Measurements from ENCODE around the gene CD40LG. TPM values are rescaled to one million over a fixed set of nuclear protein-coding genes. Genes with fewer than 3 reads are reported as not detected.

Gene CD40LG
- total and polyA plus RNA-seq, 4 experiments from 2014 or later = 68.4 to 137 (median 91.9) TPM

GRCh38 chrX:136684120-136684519, 36.2 kb downstream of the CD40LG start:
- no peaks in the 10 kb centered on the region for H3K27me3 Mint-ChIP-seq
- DNase-seq = no peak
- Histone ChIP-seq H3K9me3 (ENCODE audit: control insufficient read depth in 1 of 2, low read length in 2 of 2) (no peaks in the 10 kb centered on the region), H3K36me3 (ENCODE audit: insufficient read depth, low read length) (peaks cover 23% of the 10 kb centered on the region), H3K4me1 (ENCODE audit: insufficient read depth, low read length) (peaks cover 65% of the 10 kb centered on the region), H3K4me3 (ENCODE audit: low read length in 2 of 2) (no peak overlapping the region), H3K27ac (ENCODE audit: low read depth, low read length) (no peak overlapping the region), H3K27me3 (ENCODE audit: insufficient read depth, low read length) (no peaks in the 10 kb centered on the region)
- H3K27ac Mint-ChIP-seq = no peak overlapping the region
- POLR2A ChIA-PET (ENCODE audit: partially characterized antibody) = interaction anchor here (1.6 to 3.5 kb wide), 3 partner anchors 9 to 49 kb away, joined by 6 to 15 read pairs (median 7); no protein-coding TSS in a partner anchor
- H3K9me3 Mint-ChIP-seq = no peaks in the 10 kb centered on the region
- H3K4me3 Mint-ChIP-seq = no peak overlapping the region
- intact Hi-C loops (cut with micrococcal nuclease) = no loop called here
- H3K4me1 Mint-ChIP-seq = peaks cover 21 to 41% (median 27%) of the 10 kb centered on the region in 4 donors
- H3K36me3 Mint-ChIP-seq = peaks cover 21 to 49% of the 10 kb centered on the region in 2 donors
- CTCF ChIA-PET (ENCODE audit: partially characterized antibody) = interaction anchor here (0.9 to 1.2 kb wide), 2 partner anchors 74 to 76 kb away, joined by 3 read pairs; no protein-coding TSS in a partner anchor

DNA sequence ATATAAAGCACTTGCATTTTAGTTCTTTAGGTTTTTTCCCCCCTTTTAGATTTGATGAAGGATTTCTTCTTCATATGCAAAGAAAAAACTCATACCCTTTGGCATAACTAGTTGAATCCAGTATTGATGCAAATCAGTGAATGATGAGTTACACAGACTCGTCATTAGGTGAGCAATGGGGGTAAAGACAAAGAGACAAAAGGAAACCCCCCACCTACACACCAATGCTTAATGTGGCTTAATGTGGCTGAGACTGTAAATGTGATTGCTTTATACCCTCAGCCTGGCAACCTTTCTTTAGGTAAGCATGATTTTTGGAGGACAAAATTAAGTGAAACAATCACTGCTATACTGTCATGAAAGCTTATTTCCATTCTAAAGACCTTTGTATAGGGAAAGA, 39.5 kb downstream of the CD40LG start:
- CTCF ChIA-PET (ENCODE audit: partially characterized antibody) = interaction anchor here (1.3 kb wide), 1 partner anchor 34 kb away, joined by 4 read pairs; no protein-coding TSS in a partner anchor
- Histone ChIP-seq H3K9me3 (ENCODE audit: control insufficient read depth in 1 of 2, low read length in 2 of 2) (no peaks in the 10 kb centered on the region), H3K27ac (ENCODE audit: low read depth, low read length) (peak overlapping the region; percentile 49), H3K36me3 (ENCODE audit: insufficient read depth, low read length) (peaks cover 7% of the 10 kb centered on the region), H3K4me3 (ENCODE audit: low read length in 2 of 2) (no peak overlapping the region), H3K27me3 (ENCODE audit: insufficient read depth, low read length) (no peaks in the 10 kb centered on the region), H3K4me1 (ENCODE audit: insufficient read depth, low read length) (peaks cover 76% of the 10 kb centered on the region)
- H3K4me1 Mint-ChIP-seq = peaks cover 35 to 58% (median 43%) of the 10 kb centered on the region in 4 donors
- no peaks in the 10 kb centered on the region for H3K27me3 Mint-ChIP-seq
- H3K27ac Mint-ChIP-seq = peak overlapping the region; percentile 48 to 99 (median 86)
- no peaks in the 10 kb centered on the region for H3K9me3 Mint-ChIP-seq
- intact Hi-C loops (cut with micrococcal nuclease) = no loop called here
- peak overlapping the region in 2 of 8 donors; percentile 33 to 81 for H3K4me3 Mint-ChIP-seq
- DNase-seq = peak in 2 of 5 donors; percentile 50 to 68
- POLR2A ChIA-PET (ENCODE audit: partially characterized antibody) = interaction anchor here (0.9 to 3.5 kb wide), 6 partner anchors 10 to 60 kb away, joined by 3 to 15 read pairs (median 4); no protein-coding TSS in a partner anchor
- H3K36me3 Mint-ChIP-seq = peaks cover 3 to 20% of the 10 kb centered on the region in 2 donors

GRCh38 chrX:136689436-136689835, 41.5 kb downstream of the CD40LG start:
- H3K36me3 Mint-ChIP-seq = peaks cover 3 to 17% of the 10 kb centered on the region in 2 donors
- peaks cover 46 to 77% (median 56%) of the 10 kb centered on the region in 4 donors for H3K4me1 Mint-ChIP-seq
- POLR2A ChIA-PET (ENCODE audit: partially characterized antibody) = interaction anchor here (1.0 to 4.5 kb wide), 12 partner anchors 11 to 80 kb away, joined by 3 to 53 read pairs (median 5); no protein-coding TSS in a partner anchor

DNA sequence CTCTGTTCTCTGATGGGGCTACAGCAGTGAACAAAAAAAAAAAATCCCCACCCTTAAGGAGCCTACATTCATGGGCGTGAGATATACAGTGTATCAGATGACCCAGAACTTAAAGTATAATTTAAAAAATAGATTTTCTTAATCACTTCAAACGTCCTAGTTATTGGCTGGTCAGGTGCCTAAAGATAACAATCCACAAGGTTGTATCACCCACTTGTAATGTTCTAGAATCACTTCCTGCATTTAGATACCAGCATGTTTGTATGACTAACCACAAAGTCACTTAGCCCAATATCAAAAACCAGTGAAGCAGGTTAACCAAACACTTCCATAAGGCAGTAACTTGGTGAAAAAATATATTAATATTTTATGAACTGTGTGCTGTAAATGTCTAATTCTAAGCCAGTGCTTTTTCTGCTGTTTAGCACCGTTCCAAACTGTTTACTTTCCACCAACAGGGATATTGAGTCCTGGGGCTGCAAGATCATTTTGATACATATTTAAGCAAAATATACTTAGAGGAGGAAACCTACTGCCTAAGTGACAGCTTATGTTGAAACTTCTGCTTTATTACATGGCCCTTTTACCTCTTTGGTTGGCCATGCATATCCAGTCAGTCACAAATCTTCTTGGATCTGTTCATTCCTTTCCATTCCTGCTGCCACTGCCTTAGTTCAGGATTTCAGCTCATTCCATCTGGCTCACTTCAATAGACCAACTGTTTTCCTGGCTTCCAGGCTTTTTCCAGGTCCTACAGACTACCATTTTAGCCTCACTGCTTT, 43.3 kb downstream of the CD40LG start:
- Mint-ChIP-seq H3K36me3 (peaks cover 10 to 28% of the 10 kb centered on the region in 2 donors), H3K27me3 (no peaks in the 10 kb centered on the region), H3K4me1 (peaks cover 52 to 89% (median 65%) of the 10 kb centered on the region in 4 donors), H3K9me3 (peaks cover 0 to 2% (median 0%) of the 10 kb centered on the region in 8 donors), H3K27ac (peak overlapping the region; percentile 80 to 99 (median 86)), H3K4me3 (peak overlapping the region in 7 of 8 donors; percentile 34 to 85 (median 55))
- no peaks in the 10 kb centered on the region for H3K27me3 ChIP-seq (ENCODE audit: insufficient read depth, low read length)
- ChIA-PET CTCF (ENCODE audit: partially characterized antibody) (interaction anchor here (1.0 to 3.5 kb wide), 4 partner anchors 10 to 113 kb away, joined by 3 to 18 read pairs (median 6); no protein-coding TSS in a partner anchor), POLR2A (ENCODE audit: partially characterized antibody) (interaction anchor here (0.6 to 4.5 kb wide), 12 partner anchors 12 to 105 kb away, joined by 3 to 53 read pairs (median 6); no protein-coding TSS in a partner anchor)
- intact Hi-C loops (cut with micrococcal nuclease) = no loop called here
- no peaks in the 10 kb centered on the region for H3K9me3 ChIP-seq (ENCODE audit: control insufficient read depth in 1 of 2, low read length in 2 of 2)
- H3K36me3 ChIP-seq (ENCODE audit: insufficient read depth, low read length) = no peaks in the 10 kb centered on the region
- H3K4me3 ChIP-seq (ENCODE audit: low read length in 2 of 2) = no peak overlapping the region
- peak overlapping the region; percentile 44 for H3K27ac ChIP-seq (ENCODE audit: low read depth, low read length)
- peaks cover 88% of the 10 kb centered on the region for H3K4me1 ChIP-seq (ENCODE audit: insufficient read depth, low read length)
- peak; percentile 39 to 58 (median 50) for DNase-seq

More at GRCh38 chrX:136689436-136689835, 41.5 kb downstream of the CD40LG start:
- intact Hi-C loops (cut with micrococcal nuclease) = loop anchor here (1.0 kb wide), 1 partner anchor 15 kb away; no protein-coding TSS in a partner anchor
- peak in 2 of 5 donors; percentile 27 to 29 for DNase-seq
- Mint-ChIP-seq H3K27me3 (no peaks in the 10 kb centered on the region), H3K4me3 (peak overlapping the region in 7 of 8 donors; percentile 34 to 61 (median 59)), H3K9me3 (no peaks in the 10 kb centered on the region), H3K27ac (peak overlapping the region; percentile 77 to 99 (median 86))
- H3K27ac ChIP-seq (ENCODE audit: low read depth, low read length) = peak overlapping the region; percentile 44
- no peak overlapping the region for H3K4me3 ChIP-seq (ENCODE audit: low read length in 2 of 2)
- no peaks in the 10 kb centered on the region for H3K27me3 ChIP-seq (ENCODE audit: insufficient read depth, low read length)
- CTCF ChIA-PET (ENCODE audit: partially characterized antibody) = interaction anchor here (1.0 to 3.5 kb wide), 6 partner anchors 15 to 112 kb away, joined by 3 to 18 read pairs (median 4); no protein-coding TSS in a partner anchor
- peaks cover 4% of the 10 kb centered on the region for H3K36me3 ChIP-seq (ENCODE audit: insufficient read depth, low read length)
- H3K9me3 ChIP-seq (ENCODE audit: control insufficient read depth in 1 of 2, low read length in 2 of 2) = no peaks in the 10 kb centered on the region
- peaks cover 89% of the 10 kb centered on the region for H3K4me1 ChIP-seq (ENCODE audit: insufficient read depth, low read length)

DNA sequence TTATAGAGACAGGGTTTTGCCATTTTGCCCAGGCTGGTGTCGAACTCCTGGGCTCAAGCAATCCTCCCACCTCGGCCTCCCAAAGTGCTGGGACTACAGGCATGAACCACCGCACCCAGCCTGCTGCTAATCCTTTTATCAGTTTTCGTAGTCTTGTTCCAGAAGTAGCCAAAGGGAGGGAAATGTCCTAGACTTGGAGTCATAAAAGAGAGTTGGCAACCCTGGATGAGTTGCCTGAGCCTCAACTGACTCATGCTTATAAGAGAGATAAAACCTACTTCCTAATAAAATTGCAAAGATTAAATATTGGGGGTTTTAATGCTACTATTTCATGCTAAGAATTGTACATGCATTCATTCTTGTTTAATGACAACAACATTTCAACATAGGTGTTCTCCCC, 44.3 kb downstream of the CD40LG start:
- POLR2A ChIA-PET (ENCODE audit: partially characterized antibody) = interaction anchor here (1.6 to 4.5 kb wide), 6 partner anchors 13 to 84 kb away, joined by 4 to 53 read pairs (median 8); no protein-coding TSS in a partner anchor
- no peaks in the 10 kb centered on the region for H3K36me3 ChIP-seq (ENCODE audit: insufficient read depth, low read length)
- H3K9me3 ChIP-seq (ENCODE audit: control insufficient read depth in 1 of 2, low read length in 2 of 2) = no peaks in the 10 kb centered on the region
- Mint-ChIP-seq H3K36me3 (peaks cover 10 to 28% of the 10 kb centered on the region in 2 donors), H3K27me3 (no peaks in the 10 kb centered on the region), H3K9me3 (peaks cover 0 to 2% (median 0%) of the 10 kb centered on the region in 8 donors), H3K4me3 (peak overlapping the region in 4 of 8 donors; percentile 4 to 62 (median 43)), H3K27ac (peak overlapping the region; percentile 14 to 99 (median 82)), H3K4me1 (peaks cover 52 to 90% (median 66%) of the 10 kb centered on the region in 4 donors)
- DNase-seq = no peak
- intact Hi-C loops (cut with micrococcal nuclease) = no loop called here
- H3K4me3 ChIP-seq (ENCODE audit: low read length in 2 of 2) = no peak overlapping the region
- H3K27ac ChIP-seq (ENCODE audit: low read depth, low read length) = peak overlapping the region; percentile 34
- CTCF ChIA-PET (ENCODE audit: partially characterized antibody) = interaction anchor here (3.5 kb wide), 1 partner anchor 83 kb away, joined by 18 read pairs; no protein-coding TSS in a partner anchor
- H3K27me3 ChIP-seq (ENCODE audit: insufficient read depth, low read length) = no peaks in the 10 kb centered on the region
- peaks cover 87% of the 10 kb centered on the region for H3K4me1 ChIP-seq (ENCODE audit: insufficient read depth, low read length)

DNA sequence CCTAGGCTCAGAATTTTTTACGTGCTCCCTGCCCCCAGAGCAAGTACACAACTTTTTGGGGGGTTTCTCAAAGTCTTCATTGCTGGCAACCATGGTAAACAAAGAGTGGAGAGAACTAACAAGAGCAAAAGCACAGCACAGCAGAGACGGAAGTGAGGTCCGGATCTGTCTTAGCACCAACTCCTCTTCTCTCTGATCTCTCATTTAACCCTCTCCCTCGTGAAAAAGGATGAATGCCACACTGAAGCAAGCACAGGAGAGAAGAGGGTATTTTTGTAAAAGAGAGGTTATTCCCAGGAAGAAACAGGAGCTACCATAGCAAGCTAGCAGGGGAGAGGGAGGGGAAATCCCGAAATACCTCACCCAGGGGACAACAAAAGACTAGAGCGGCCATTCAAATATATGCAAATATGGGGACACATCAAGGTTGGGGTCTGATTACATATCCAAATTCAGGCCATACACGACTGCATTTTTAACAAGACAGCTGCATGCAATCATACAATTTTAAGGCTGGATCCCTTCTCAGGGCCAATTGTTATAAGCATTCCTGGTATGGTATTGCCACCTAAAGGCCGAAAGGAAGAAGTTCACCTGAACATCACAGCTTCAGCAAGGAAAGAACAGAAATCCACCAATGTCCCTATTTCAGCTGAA, 46.6 kb downstream of the CD40LG start:
- intact Hi-C loops (cut with micrococcal nuclease) = loop anchor here (1.0 to 2.0 kb wide), 6 partner anchors 36 to 231 kb away; partner anchors contain the start of gene HTATSF1
- Mint-ChIP-seq H3K36me3 (peaks cover 21 to 27% of the 10 kb centered on the region in 2 donors), H3K4me3 (peak overlapping the region; percentile 74 to 93 (median 84)), H3K27ac (peak overlapping the region; percentile 94 to 100 (median 98)), H3K27me3 (no peaks in the 10 kb centered on the region), H3K4me1 (peaks cover 37 to 80% (median 59%) of the 10 kb centered on the region in 4 donors), H3K9me3 (peaks cover 0 to 11% (median 3%) of the 10 kb centered on the region in 8 donors)
- Histone ChIP-seq H3K27ac (ENCODE audit: low read depth, low read length) (peak overlapping the region; percentile 83), H3K9me3 (ENCODE audit: control insufficient read depth in 1 of 2, low read length in 2 of 2) (no peaks in the 10 kb centered on the region), H3K4me3 (ENCODE audit: low read length in 2 of 2) (peak overlapping the region in 1 of 2 donors; percentile 27), H3K4me1 (ENCODE audit: insufficient read depth, low read length) (peaks cover 81% of the 10 kb centered on the region), H3K36me3 (ENCODE audit: insufficient read depth, low read length) (no peaks in the 10 kb centered on the region), H3K27me3 (ENCODE audit: insufficient read depth, low read length) (no peaks in the 10 kb centered on the region)
- DNase-seq = peak; percentile 64 to 74 (median 65)
- ChIA-PET CTCF (ENCODE audit: partially characterized antibody) (interaction anchor here (0.8 to 6.9 kb wide), 28 partner anchors 13 to 666 kb away, joined by 3 to 126 read pairs (median 4); no protein-coding TSS in a partner anchor), POLR2A (ENCODE audit: partially characterized antibody) (interaction anchor here (0.8 to 5.9 kb wide), 26 partner anchors 12 to 666 kb away, joined by 3 to 77 read pairs (median 7); partner anchors contain the start of genes CD40LG, HTATSF1 and RBMX)

Data from CD4-positive, alpha-beta memory T cell (primary cell).